Fibroblast of skin of right quadriceps (primary cell): Measurements from ENCODE around the gene TRAPPC2.
A peak's percentile ranks its signal among the peaks of the same experiment; 100 is the strongest.
"Not testable (repeated sequence)": the region's sequence is repeated elsewhere in the genome, so short reads cannot be mapped to it uniquely, and the experiment has no call there.

Experiments used
- DNase-seq: peaks from one replicate; pipeline ENCODE4 v3.0.0-alpha.2; 2013

The TRAPPC2 gene

GRCh38 chrX:13742397-13743176 is 8.2 kb upstream of the TRAPPC2 start:
- no peak for DNase-seq

- no peak for DNase-seq
Measured at GRCh38 chrX:13741695-13742094, 7.3 kb upstream of the TRAPPC2 start.

- no peak for DNase-seq
Measured at GRCh38 chrX:13733506-13733905, 914 bp downstream of the TRAPPC2 start.

GRCh38 chrX:13732246-13733067 is 2.0 kb downstream of the TRAPPC2 start:
- DNase-seq = no peak

GRCh38 chrX:13730523-13730922 is 3.9 kb downstream of the TRAPPC2 start:
- not testable (repeated sequence) for DNase-seq

GRCh38 chrX:13726583-13726982 is 7.8 kb downstream of the TRAPPC2 start:
- not testable (repeated sequence) for DNase-seq

GRCh38 chrX:13724878-13725277 is 9.5 kb downstream of the TRAPPC2 start:
- DNase-seq = not testable (repeated sequence)

GRCh38 chrX:13721819-13722519 is 12.5 kb downstream of the TRAPPC2 start:
- peak; percentile 45 for DNase-seq

- DNase-seq = no peak
Measured at GRCh38 chrX:13721371-13721770, 13.0 kb downstream of the TRAPPC2 start.

GRCh38 chrX:13719192-13719856 is 15.1 kb downstream of the TRAPPC2 start:
- DNase-seq = no peak

- peak; percentile 59 for DNase-seq
Measured at GRCh38 chrX:13717700-13718472, 16.5 kb downstream of the TRAPPC2 start.

GRCh38 chrX:13716905-13717304 is 17.5 kb downstream of the TRAPPC2 start:
- DNase-seq = no peak

- no peak for DNase-seq
Measured at GRCh38 chrX:13716455-13716854, 18.0 kb downstream of the TRAPPC2 start.

GRCh38 chrX:13711141-13711540 is 23.3 kb downstream of the TRAPPC2 start:
- no peak for DNase-seq

- no peak for DNase-seq
Measured at GRCh38 chrX:13703589-13703988, 30.8 kb downstream of the TRAPPC2 start.

- no peak for DNase-seq
Measured at GRCh38 chrX:13703135-13703534, 31.3 kb downstream of the TRAPPC2 start.

- no peak for DNase-seq
Measured at GRCh38 chrX:13702111-13702789, 32.2 kb downstream of the TRAPPC2 start.

- DNase-seq = peak; percentile 11
Measured at GRCh38 chrX:13700380-13700779, 34.0 kb downstream of the TRAPPC2 start.

GRCh38 chrX:13699183-13699826 is 35.1 kb downstream of the TRAPPC2 start:
- DNase-seq = no peak

- DNase-seq = no peak
Measured at GRCh38 chrX:13698432-13698831, 36.0 kb downstream of the TRAPPC2 start.

GRCh38 chrX:13697976-13698375 is 36.4 kb downstream of the TRAPPC2 start:
- no peak for DNase-seq
